ENCODE results near the gene TRPM5.

Gene TRPM5

DNA sequence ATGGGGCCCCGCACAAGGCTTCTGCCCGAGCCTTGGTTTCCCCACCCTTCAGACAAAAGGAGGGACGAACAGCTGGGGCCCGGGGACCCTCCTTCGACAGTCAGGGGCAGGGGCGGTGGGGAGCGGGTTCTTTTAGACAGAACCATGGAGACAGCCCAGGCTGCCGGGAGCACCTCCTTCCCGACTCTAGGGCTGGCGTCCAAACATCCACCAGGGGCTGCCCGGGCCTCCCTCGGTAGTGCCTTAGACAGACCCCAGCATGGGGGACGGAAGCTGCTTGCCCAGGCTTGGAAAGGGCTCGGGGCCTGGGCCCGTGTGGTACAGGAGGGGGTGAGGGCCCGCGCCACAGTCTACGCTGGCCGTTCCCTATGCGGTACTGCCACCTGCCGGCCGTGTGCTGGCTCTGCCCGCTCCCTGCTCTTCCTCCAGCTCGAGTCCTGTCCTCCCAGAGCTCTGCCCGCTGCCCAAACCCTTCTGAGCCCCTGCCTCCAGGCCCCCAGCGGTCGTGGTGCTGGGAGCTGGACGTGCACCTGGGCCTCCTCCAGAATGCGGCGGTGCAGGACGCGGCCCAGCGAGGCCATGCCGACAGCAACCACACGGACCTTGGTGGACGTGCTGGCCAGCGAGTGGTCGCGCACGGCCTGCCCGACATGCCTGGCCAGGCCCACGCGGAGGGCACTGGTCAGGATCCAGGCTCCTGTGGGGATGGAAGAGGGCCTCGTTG, 23.6 kb downstream of the TRPM5 start:
- DNase-seq, result peak; percentile 94

DNA sequence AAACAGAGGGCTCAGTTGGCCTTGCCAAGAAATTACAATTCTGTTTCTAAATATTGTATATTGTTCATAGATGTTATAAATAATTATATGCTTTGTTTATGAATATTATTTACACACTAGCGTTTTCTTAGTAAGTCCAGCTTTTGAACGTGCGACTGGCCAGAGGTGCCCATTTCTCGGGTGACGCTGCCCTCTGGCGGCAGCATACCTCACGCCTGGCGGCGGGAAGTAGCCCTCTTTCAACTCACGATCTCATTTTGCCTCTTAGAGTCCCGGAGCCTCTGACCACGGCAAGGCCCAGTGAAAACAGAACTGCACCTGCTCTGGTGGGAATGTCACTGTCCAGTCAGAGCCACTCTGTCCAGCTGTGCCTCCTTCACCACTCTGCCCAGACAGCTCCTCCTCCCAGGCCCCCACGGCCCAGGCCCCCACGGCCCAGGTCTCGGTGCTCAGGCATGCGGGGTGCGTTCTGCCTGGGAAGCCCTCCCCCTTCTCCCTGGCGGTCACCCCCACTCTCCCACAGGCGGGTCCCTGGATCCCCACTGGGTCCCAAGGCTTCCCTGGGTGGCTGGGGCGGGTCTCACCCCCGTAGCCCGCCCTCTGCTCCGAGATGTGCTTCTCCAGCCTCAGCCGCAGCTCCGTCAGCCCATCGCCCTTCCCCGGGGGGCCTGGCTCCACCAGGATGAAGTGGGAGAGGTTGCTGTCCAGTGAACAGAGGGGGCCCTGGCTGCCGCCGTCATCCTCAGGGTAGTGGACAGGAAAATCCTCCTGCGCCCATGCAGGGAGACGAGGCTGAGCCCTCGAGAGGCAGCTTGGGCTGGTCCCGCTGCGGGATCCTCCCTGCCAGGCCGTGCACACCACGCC, 24.4 kb downstream of the TRPM5 start:
- DNase-seq, result peak; percentile 86

DNA sequence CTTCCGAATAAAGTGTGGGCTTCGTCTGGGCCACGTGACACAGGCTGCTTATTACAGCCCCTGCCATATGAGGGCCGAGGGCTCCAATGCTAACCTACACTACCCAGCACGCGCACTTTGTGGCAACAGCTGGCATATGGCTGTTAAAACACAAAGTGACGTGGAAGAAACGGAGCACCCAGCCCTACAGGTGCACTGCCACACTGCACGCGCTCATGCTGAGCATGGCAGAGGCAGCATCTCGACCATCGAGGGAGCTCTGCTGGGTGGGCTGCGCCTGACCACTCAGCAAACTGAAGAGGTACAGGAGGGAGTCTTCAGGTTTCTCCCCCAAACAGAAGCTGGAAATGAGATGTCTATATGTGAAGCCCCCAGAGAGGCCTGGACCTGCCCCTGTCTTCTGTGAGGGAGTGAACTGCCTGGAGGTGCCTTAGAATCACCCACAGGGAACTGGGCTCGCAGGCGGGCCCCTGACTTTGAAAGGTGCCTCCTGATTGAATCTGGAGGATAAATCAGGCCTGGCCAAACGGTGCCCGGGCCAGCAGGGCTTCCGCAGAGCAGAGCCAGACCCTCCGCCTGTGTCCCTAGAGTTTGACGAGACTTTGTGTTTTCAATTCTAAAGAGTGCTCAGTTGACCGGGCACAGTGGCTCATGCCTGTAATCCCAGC, 25.5 kb downstream of the TRPM5 start:
- DNase-seq, result no peak

DNA sequence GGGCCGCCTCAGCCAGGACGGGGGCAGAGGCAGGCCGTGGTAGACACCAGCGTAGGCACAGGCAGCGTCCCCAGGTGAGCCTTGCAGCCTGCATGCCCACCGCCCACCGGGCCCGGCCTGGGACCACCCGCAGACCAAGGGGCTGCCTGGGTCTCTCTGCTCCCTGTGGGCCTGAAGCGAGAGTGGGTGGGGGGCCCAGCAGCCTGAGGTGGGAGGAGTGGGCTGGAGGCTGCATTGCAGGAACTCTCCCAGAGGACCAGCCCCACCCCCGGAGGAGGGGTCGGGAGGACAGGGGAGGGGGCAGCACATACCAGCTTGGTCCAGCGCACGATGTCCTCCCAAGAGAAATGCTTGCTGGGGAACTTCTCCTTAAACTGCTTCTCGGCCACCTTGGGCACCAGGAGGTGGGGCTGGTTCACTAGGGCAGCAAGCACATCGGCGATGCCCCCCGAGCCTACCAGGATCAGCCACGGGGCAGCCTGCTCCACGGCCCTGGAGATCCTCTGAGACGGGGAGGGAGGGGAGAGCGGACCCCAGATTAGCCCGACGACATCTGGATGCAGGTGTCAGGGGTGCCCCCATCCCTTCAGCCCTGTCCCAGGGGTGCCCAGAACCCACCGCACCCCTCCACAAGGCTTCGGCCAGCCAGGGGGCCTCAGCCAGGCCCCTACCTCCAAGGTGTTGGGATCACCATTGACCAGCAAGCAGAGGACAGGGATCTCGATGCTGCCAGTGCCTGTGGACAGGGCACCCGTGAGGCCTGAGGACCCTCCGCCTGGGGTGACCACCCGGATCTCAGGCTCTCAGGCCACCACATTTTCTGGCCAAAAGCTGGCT, 26.2 kb downstream of the TRPM5 start:
- DNase-seq, result no peak

DNA sequence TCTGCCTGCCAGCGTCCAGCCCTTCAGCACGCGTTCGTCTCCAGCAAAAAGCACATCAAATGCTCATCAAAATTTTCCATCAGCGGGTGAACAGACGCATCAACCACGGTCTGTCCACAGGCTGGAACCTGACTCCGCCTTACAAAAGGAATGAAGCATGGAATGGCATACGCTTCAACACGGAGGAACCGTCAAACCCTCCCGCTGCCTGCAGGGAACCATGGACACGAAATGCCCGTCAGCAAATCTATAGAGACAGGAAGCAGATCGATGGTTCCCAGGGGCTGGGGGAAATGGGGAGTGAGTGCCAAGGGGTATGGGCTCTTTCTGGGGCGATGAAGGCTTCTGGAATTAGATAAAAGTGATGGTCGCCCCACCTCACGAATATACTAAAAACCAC, 27.5 kb downstream of the TRPM5 start:
- DNase-seq, result no peak

DNA sequence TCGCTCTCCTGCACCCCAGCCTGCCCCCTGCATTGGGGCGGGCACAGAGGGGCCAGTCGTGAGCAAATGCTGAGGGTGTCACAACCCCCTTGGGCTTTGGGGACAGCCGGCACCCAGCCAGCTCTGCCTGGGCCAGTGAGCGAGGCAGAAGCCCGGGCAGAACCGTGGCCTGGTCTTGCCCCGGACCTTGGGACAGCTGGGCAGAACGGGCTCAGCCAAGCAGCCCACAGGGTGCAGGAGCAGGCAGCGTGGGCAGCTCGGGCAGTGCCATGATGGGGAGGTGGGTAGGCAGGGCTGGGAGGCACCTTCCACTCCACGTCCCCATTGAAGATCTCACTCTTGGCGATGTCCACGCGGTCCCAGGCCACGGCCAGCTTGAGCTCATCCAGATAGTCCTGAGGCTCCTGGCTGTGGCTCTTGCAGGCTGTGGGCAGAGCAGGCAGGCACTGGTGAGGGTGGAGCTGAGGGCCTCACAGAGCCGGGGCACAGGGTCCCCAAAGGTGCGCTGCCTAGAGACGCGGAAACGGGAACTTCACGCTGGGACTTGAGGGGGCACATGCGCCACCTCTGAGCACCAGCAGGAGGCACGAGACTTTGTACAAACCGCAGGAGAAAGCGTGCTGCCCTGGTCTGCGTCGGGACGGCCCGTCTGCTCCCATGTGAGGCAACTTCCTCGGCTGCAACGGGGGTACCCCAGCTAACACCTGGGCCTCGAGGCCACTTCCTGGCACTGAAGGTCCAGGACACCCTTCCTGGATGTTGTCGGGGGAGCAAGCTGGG, 28.5 kb downstream of the TRPM5 start:
- DNase-seq, result no peak

DNA sequence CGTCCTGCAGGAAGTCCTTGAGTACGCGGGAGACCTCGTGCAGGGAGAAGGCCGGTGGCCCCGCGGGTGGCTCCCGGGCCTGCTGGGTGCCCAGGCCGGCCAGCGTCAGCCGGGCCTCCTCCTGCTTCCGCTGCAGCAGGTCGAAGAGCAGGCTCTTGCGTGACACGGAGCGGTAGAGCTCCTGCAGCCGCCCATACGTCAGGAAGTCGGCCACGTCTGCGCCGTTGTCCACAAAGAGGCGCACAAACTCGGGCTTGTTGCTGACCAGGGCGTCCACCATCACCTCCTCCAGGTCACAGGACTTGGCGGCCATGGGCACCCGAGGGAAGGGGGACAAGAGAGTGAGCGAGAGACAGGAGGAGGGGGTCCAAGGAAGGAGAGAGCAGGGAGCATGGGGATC, 29.1 kb downstream of the TRPM5 start:
- no peak for DNase-seq

DNA sequence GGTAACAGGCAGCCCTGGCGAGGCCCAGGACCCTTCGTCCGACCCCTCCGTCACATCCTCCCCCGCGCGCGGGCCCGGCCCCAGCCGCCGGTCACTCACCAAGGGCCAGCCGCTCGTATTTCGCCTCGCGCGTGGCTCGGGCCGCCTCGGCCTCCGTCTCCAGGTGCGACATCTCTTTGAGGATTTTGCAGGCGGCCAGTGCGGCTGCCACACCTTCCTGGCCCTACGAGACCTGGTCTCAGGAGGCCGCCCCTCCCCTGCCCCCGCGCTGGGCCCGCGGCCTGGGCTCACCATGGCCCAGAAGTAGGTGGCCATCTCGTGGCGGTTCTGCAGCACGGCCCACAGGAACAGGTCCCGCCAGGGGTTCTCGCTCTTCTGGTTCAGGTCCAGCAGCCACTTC, 29.7 kb downstream of the TRPM5 start:
- no peak for DNase-seq

DNA sequence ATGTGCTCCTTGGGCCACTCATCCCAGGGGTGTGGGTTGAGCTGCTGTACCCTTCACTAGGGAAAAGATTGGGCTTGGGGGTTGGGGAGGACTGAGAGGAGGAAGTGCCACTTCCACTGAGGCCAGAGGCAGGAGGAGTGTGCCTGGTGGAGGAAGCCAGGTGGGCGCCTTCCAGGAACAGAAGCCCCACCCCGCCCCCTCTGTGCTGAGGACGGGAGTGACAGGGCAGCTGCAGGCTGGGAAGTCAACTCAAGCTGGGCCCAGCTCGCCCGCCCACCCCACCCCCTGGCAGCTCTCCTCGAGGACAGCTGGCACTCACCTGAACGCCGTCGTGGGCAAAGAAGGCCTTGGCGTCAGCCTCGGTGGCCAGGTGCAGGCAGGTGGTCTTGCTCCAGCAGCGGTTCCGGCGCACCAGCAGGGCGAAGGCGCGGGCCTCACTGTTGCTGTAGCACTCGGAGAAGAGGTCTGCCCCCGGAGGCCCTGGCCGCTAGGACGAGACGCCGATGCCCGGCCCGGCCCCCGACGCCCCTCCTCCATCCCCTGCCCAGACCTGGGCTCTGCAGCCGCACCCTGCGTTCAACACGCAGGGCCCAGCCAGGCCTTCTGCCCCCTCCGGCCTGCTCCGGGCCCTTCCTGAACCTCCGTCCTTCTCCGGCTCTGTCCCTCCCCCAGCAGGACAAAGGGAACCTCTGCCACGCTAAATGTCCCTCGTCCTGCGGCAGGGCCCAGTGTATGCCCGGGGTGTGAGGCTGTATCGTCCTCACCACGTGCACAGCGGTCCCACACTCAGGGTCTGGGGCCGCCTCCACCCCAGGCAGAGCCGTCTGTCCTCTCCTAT, 30.4 kb downstream of the TRPM5 start:
- DNase-seq, result no peak

DNA sequence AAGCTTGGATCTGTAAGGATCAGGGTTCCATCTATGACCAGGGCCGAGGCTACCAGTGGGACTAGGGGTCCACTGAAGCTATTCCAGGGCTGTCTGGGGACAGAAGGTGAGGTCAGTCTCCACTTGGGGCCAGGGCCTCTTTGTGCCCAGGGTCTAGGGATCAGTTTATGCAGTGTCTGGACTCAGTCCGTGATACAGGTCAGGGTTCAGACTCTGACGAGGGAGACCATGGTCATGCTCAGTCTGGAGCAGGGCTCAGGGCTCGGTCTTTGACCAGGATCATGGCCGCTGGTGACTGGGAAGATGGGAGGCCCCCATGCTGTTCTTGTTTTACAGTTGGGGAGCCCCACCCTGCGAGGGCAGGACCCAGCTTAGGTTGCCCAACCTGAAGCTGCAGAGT, 32.0 kb downstream of the TRPM5 start:
- DNase-seq, result no peak

DNA sequence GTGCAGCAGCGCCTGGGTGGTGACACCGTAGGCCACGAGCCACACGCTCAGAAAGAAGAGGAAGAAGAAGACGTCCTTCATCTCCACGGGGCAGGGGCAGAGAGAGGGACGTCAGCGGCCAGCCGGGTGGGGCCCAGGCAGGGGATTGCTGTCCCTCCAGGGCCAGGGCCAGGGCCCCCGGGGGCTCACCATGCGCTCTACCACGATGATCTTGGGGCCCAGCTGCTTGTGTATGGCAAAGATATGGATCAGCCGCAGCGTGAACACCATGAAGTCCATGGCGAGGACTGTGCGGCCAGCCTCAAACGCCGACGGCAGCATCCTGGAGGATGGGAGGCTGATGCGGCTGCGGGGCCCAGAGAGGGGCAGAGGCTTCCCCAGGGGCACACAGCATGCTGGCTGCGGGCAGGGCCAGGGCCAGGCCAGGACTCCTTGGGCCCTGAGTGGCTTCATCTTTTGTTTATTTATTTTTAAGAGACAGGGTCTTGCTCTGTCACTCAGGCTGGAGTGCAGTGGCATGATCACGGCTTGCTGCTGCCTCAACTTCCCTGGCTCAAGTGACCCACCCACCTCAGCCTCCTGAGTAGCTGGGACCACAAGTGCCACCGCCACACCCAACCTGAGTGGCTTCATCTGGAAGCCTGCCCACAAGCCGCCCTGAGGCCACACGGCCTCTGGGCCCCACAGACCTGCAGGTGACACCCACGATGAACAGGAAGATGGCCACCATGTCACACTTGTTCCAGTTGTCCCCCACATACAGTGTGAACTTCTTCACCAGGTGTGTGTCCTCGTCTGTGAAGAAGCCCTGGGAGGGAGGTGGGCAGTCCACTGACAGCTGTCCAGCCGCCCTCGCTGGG, 32.6 kb downstream of the TRPM5 start:
- no peak for DNase-seq

DNA sequence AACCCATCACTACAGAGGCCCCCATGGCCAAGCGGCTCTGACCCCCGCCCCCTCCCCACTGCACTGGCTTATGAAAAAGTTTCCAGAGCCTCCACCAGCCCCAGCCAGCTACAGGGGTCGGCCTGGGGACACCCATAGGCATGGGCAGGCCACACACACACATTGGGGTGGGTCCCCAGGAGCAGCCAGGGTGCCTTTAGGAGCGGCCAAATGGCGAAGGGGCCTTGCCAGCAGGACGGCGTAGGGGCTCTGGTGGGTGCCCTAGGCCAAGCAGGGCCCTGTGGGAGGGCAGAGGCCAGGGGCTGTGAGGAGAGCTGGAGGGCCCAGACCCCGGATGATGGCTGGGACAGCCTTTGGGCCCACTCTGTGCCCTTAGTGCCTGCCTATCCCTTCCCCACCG, 33.7 kb downstream of the TRPM5 start:
- DNase-seq, result no peak

DNA sequence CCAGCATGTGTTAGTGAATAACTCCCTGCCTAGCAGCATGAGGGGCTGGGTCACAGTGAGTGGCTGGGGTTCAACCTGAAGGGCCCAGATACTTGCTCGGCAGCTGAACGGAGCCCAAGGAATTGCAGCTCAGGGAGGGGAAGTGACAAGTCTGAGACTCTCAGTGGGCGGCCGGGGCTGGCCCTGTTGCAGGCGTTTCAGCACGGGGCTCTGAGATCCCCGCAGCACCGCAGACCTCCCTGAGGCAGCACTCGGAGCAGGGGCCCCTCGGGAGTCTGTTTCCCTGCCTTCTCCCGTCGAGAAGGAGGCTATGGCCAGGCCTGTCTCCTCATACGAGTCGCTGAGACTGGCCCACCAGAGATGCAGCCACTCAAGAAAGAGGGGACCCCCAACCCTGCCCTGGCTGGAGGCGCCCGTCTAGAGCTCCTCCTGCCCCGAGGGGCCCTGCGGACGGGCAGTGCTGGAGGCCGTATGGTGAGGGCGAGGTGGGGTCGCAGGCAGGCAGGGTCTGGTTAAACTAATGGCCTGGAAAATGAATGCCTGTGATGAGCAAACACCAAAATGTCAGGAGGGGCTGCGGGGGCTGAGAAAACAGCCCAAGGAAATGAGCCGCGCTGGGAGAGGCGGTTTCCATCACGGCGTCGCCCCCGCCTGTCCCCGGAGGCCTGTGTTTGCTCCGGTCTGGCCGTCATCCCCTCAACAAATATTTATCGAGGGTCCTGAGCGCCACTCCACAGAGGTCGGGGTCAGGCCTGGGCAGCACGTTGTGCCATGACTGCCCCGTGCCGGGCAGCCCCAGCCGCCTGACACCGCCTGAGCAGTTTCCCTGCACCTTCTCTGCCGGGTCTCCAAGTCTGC, 34.5 kb downstream of the TRPM5 start:
- peak; percentile 78 for DNase-seq

DNA sequence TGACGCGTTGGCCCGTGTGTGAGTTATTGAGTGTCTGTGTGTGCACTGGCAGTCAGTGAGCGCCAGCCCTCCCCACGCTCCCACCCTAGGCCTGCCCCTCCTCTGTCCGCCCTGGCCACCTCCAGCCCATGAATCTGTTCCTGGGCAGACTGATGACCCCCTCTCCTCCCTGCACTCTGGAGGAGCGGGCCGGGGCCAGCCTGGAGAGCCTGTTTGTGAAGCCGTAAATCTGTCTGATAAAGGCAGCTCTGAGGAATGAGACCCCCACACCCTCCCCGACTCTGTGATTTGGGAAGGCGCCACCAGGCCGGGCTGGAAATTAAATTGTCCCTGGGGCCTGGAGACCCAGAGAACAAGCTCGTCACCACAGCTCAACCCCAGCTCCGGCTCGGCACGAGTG, 35.2 kb downstream of the TRPM5 start:
- DNase-seq, result no peak

DNA sequence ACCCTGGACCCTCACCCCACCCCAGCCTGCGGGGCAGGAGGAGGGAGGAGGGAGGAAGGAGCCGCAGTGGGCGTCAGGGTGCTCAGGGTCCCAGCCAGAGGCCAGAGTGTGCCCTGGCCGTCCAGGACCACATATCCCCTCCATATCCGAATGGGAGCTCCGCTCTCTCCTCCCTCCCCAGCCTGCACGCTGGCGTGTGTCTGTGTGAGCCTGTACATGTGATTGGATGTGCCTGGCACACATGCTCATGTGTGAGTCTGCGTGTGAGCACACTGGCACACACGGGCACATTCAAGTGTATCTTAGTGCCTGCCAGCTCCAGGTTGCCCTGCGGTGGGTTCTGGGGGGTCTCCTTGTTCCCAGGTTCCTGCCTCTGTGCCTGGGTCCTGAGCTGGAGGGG, 35.6 kb downstream of the TRPM5 start:
- DNase-seq, result no peak

DNA sequence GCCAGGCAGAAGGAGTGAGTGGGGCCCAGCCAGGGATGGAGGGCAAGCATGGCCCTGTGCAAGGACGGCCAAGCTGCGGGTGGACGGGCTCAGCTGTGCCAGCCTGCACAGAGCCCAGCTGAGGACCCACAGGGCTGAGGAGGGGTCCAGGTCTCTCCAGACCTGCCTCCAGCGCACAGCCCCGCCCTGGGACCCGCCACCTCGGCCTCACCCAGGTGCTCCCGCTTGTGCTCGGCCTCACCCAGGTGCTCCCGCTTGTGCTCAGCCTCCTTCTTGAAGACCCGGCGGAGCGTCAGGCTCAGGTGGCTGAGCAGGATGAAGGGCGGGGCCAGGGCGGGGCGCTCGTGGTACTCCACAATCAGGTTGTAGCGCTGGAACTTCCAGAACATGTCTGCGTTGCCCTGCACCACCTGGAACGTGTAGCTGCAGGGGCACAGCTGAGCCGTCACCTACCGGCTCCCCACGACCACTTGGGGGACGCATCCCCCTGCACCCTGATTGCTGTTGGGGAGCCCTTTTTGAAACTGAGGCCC, 37.4 kb downstream of the TRPM5 start:
- no peak for DNase-seq

DNA sequence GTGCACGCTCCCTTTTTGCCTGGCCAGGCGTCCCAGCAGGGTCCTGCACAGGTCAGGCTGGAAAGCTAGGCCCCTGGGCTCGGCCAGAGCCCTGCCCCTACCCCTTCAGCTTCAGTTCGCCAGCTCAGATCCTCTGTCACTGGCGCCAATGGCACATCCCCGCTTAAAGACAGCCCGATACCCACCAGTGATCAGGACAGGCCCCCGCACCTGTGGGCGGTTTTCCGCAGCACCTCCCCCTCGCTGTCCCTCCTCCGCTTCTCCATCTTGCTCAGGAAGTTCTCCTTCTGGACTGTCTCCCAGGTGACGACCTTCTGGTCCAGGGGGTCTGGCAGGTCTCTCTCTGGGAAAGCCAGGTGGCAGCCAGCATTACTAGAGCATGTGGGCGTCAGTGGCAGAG, 37.9 kb downstream of the TRPM5 start:
- DNase-seq, result no peak

DNA sequence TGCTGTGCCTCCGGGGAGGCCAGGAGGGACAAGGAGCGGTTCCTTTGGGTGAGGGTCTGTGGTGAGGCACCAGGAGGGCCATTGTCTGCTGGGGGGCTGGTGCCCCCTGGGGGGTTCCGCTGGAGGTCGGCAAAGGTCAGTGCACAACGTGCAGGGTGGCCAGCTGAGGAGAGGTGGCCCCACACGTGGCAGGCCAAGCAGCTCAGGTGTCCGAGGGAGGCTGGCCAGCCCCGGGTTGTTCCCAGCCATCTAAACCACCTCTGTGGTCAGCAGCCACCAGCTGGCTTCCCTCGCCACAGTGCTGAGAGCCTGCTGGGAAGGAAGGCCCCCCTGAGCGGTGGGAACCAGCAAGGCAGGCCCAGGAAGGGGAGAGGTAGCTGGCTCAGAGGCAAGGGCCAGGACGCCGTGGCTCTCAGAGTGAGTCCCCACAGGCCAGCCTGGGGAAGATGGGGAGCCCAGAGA, 39.5 kb downstream of the TRPM5 start:
- no peak for DNase-seq
